SK-N-SH (cell line): Measurements from ENCODE around the gene CLK1. TPM values are rescaled to one million over a fixed set of nuclear protein-coding genes. Genes with fewer than 3 reads are reported as not detected.

Experiments used
- CTCF ChIA-PET: fragments of 300-600, 350-600 bp; formaldehyde crosslinking; extraction: SDS; loops from one replicate; lab custom pipeline; 2021; lab: Yijun Ruan, JAX
- POLR2A ChIA-PET: fragments of 350-600 bp; sonication (Branson Sonifier 250); formaldehyde crosslinking; extraction: SDS; loops from one replicate; lab custom pipeline; 2020; ENCODE audit warnings: antibody characterized with exemption, inconsistent platforms; lab: Yijun Ruan, JAX
- DNase-seq: peaks from one replicate; pipeline ENCODE4 v3.0.0; 2012
- H2AFZ ChIP-seq: fragments of 200-600 bp; sonication (generic); 2 replicates; pipeline ENCODE4 v1.8.1; 2016; ENCODE audit warnings: antibody characterized with exemption, mild to moderate bottlenecking, low read depth
- H3F3A ChIP-seq: fragments of 200-600 bp; sonication (generic); replicated peaks from 2 replicates; pipeline ENCODE3; 2016; ENCODE audit warnings: antibody characterized with exemption, mild to moderate bottlenecking; ENCODE audit not compliant: insufficient read depth
- H3K27ac ChIP-seq, 2 experiments: fragments of 200-500 bp in 1 of 2; fragments of 200-600 bp in 1 of 2; sonication (Bioruptor generic) in 1 of 2; sonication (generic), shearing (Covaris generic) in 1 of 2; 2 replicates each; pipeline versions ENCODE4 v1.5.1 to v1.6.1; 2014 to 2016; ENCODE audit warnings: low read depth in 2 of 2, inconsistent platforms in 1 of 2, low read length in 1 of 2, mild to moderate bottlenecking in 1 of 2, mixed read lengths in 1 of 2
- H3K27me3 ChIP-seq: fragments of 200-600 bp; sonication (generic), shearing (Covaris generic); 2 replicates; pipeline ENCODE4 v1.6.1; 2016; ENCODE audit warnings: mixed run types; ENCODE audit not compliant: insufficient read depth
- H3K36me3 ChIP-seq, 2 experiments: fragments of 200-500 bp in 1 of 2; fragments of 200-600 bp in 1 of 2; sonication (Bioruptor generic) in 1 of 2; sonication (generic) in 1 of 2; replicated peaks in 1 of 2; 2 replicates each; pipeline versions ENCODE3 to v1.5.1; 2014 to 2016; ENCODE audit warnings: low read length in 1 of 2, mild to moderate bottlenecking in 1 of 2; ENCODE audit not compliant: insufficient read depth in 2 of 2, control insufficient read depth in 1 of 2
- H3K4me1 ChIP-seq, 2 experiments: fragments of 200-500 bp in 1 of 2; fragments of 200-600 bp in 1 of 2; sonication (Bioruptor generic) in 1 of 2; sonication (generic), shearing (Covaris generic) in 1 of 2; 2 replicates each; pipeline versions ENCODE4 v1.5.1 to v1.6.1; 2014 to 2016; ENCODE audit warnings: low read depth in 1 of 2, low read length in 1 of 2, mixed run types in 1 of 2; ENCODE audit not compliant: insufficient read depth in 2 of 2, control insufficient read depth in 1 of 2
- H3K4me2 ChIP-seq: fragments of 200-600 bp; sonication (generic), shearing (Covaris generic); 2 replicates; pipeline ENCODE4 v1.6.1; 2017; ENCODE audit warnings: mixed run types
- H3K4me3 ChIP-seq, 2 experiments: fragments of 200-500 bp in 1 of 2; fragments of 200-600 bp in 1 of 2; sonication (Bioruptor generic) in 1 of 2; sonication (generic), shearing (Covaris generic) in 1 of 2; 2 replicates each; pipeline versions ENCODE4 v1.5.1 to v1.8.1; 2014 to 2016; ENCODE audit warnings: low read depth in 2 of 2, inconsistent platforms in 1 of 2, low read length in 1 of 2, mild to moderate bottlenecking in 1 of 2, mixed read lengths in 1 of 2, moderate library complexity in 1 of 2
- H3K79me2 ChIP-seq: fragments of 200-600 bp; sonication (generic); 2 replicates; pipeline ENCODE4 v1.8.1; 2017; ENCODE audit warnings: mild to moderate bottlenecking; ENCODE audit not compliant: insufficient read depth
- H3K9ac ChIP-seq: fragments of 200-600 bp; sonication (generic); 2 replicates; pipeline ENCODE4 v1.6.1; 2017; ENCODE audit warnings: mixed run types
- H3K9me2 ChIP-seq: fragments of 200-600 bp; sonication (generic); 2 replicates; pipeline ENCODE4 v1.6.1; 2017; ENCODE audit warnings: mixed run types
- H3K9me3 ChIP-seq: fragments of 200-600 bp; sonication (generic); 2 replicates; pipeline ENCODE4 v1.6.1; 2017; ENCODE audit warnings: mixed run types, mild to moderate bottlenecking, moderate library complexity
- H4K20me1 ChIP-seq: fragments of 200-600 bp; sonication (generic); 2 replicates; pipeline ENCODE4 v1.6.1; 2017; ENCODE audit warnings: mild to moderate bottlenecking, mixed run types; ENCODE audit not compliant: insufficient read depth
- CHD2 ChIP-seq: fragments of 150-350 bp; IDR thresholded peaks from 2 replicates; pipeline ENCODE4 v1.6.1; 2018; ENCODE audit warnings: low read length; ENCODE audit not compliant: partially characterized antibody
- CTCF ChIP-seq: fragments of 200-600 bp; sonication (generic); IDR thresholded peaks from 2 replicates; pipeline ENCODE4 v1.6.1; 2017; ENCODE audit warnings: antibody characterized with exemption, mild to moderate bottlenecking, moderate library complexity
- ELF1 ChIP-seq: IDR thresholded peaks from 2 replicates; pipeline ENCODE4 v1.4.0; 2012
- EP300 ChIP-seq, 2 experiments: IDR thresholded peaks; 2 replicates each; pipeline versions ENCODE4 v1.4.0 to v1.6.1; 2012; ENCODE audit warnings: borderline replicate concordance in 1 of 2, low read depth in 1 of 2, low read length in 1 of 2
- GATA2 ChIP-seq: sonication (generic); formaldehyde crosslinking; IDR thresholded peaks from 2 replicates; pipeline ENCODE4 v1.5.0; 2020; ENCODE audit warnings: mild to moderate bottlenecking, missing genetic modification reagents
- JUND ChIP-seq: IDR thresholded peaks from 2 replicates; pipeline ENCODE4 v1.4.0; 2012
- NFIC ChIP-seq: IDR thresholded peaks from 2 replicates; pipeline ENCODE4 v1.4.0; 2012; ENCODE audit warnings: borderline replicate concordance
- PBX3 ChIP-seq: IDR thresholded peaks from 2 replicates; pipeline ENCODE4; 2012
- POLR2AphosphoS5 ChIP-seq: IDR thresholded peaks from 2 replicates; pipeline ENCODE4 v1.6.1; 2012; ENCODE audit warnings: low read depth, low read length
- RCOR1 ChIP-seq: fragments of 150-350 bp; IDR thresholded peaks from 2 replicates; pipeline ENCODE4 v1.6.1; 2017; ENCODE audit warnings: antibody characterized with exemption, low read length
- RXRA ChIP-seq: IDR thresholded peaks from 2 replicates; pipeline ENCODE4 v1.4.0; 2012; ENCODE audit warnings: low read depth, mild to moderate bottlenecking, borderline replicate concordance
- TAF1 ChIP-seq: IDR thresholded peaks from 2 replicates; pipeline ENCODE4 v1.6.1; 2012; ENCODE audit warnings: low read depth, mild to moderate bottlenecking, low read length, moderate library complexity, borderline replicate concordance
- TCF12 ChIP-seq: IDR thresholded peaks from 2 replicates; pipeline ENCODE4 v1.4.0; 2012
- USF1 ChIP-seq: IDR thresholded peaks from 2 replicates; pipeline ENCODE4 v1.4.0; 2012; ENCODE audit warnings: low read depth, borderline replicate concordance
- WGBS: methylation state at CpG from one replicate; pipeline ENCODE4 v1.1.6; 2017; ENCODE audit warnings: low lambda C conversion rate; 5-methylcytosine and 5-hydroxymethylcytosine counted together
- polyA plus RNA-seq, 3 experiments: library from polyadenylated mRNA; depleted of rRNA; stranded (reverse); fragments of >200 nt; gene quantifications; 2 replicates each; pipeline ENCODE4 v1.2.3, GENCODE V29; 2012

The CLK1 gene
- polyA plus RNA-seq, 1 of the 3 experiments (the other 2 are of a cell fraction): 31.1 TPM

GRCh38 chr2:200878289-200878880 is 13.9 kb upstream of the CLK1 start:
- no peak overlapping the region for H3K9ac ChIP-seq
- H2AFZ ChIP-seq: no peak overlapping the region
- H4K20me1 ChIP-seq: no peaks in the 10 kb centered on the region
- H3K27me3 ChIP-seq: no peaks in the 10 kb centered on the region
- H3F3A ChIP-seq: no peaks in the 10 kb centered on the region
- H3K36me3 ChIP-seq: peaks cover 21 to 84% of the 10 kb centered on the region in 2 experiments
- no peaks in the 10 kb centered on the region for H3K79me2 ChIP-seq
- no peak overlapping the region for H3K27ac ChIP-seq
- CTCF ChIA-PET: interaction anchor here (0.7 to 0.9 kb wide), 2 partner anchors 9 to 165 kb away, joined by 3 to 4 read pairs; no protein-coding TSS in a partner anchor
- TF ChIP-seq USF1 (no peak), EP300 (IDR thresholded peaks at IDR 0.05; ENCODE audit: borderline replicate concordance in 1 of 2, low read depth in 1 of 2, low read length in 1 of 2) (no peak), PBX3 (no peak), TAF1 (no peak), NFIC (no peak), JUND (no peak), TCF12 (no peak), ELF1 (no peak), RXRA (no peak), POLR2AphosphoS5 (no peak), CHD2 (no peak)
- TF ChIP-seq, all 33 proteins: peak for 0
- Histone ChIP-seq H3K4me2 (no peak overlapping the region), H3K9me2 (no peaks in the 10 kb centered on the region), H3K4me3 (no peak overlapping the region), H3K9me3 (no peaks in the 10 kb centered on the region), H3K4me1 (no peaks in the 10 kb centered on the region)
- POLR2A ChIA-PET: interaction anchor here (1.0 kb wide), 1 partner anchor 51 kb away, joined by 3 read pairs; no protein-coding TSS in a partner anchor
- 100% methylated on average over 2 of the region's 2 CpGs for WGBS
- DNase-seq: no peak

- H3F3A ChIP-seq: no peaks in the 10 kb centered on the region
- H3K36me3 ChIP-seq: peaks cover 21 to 78% of the 10 kb centered on the region in 2 experiments
- no peak for DNase-seq
- no peaks in the 10 kb centered on the region for H3K27me3 ChIP-seq
- H4K20me1 ChIP-seq: no peaks in the 10 kb centered on the region
- no peaks in the 10 kb centered on the region for H3K9me2 ChIP-seq
- no peaks in the 10 kb centered on the region for H3K9me3 ChIP-seq
- no peaks in the 10 kb centered on the region for H3K4me1 ChIP-seq
- no peak overlapping the region for H3K9ac ChIP-seq
- no peak overlapping the region for H2AFZ ChIP-seq
- TF ChIP-seq CTCF (no peak), GATA2 (CRISPR knock-in tag) (no peak), RCOR1 (no peak)
- TF ChIP-seq, all 33 proteins: peak for 0
- Histone ChIP-seq H3K27ac (no peak overlapping the region), H3K4me2 (no peak overlapping the region), H3K4me3 (no peak overlapping the region), H3K79me2 (no peaks in the 10 kb centered on the region)
- CTCF ChIA-PET: interaction anchor here (0.9 kb wide), 1 partner anchor 164 kb away, joined by 4 read pairs; no protein-coding TSS in a partner anchor
- POLR2A ChIA-PET: no interaction called here
These were observed 13.0 kb upstream of the CLK1 start for GRCh38 chr2:200877443-200877842.
